B cell (primary cell): ENCODE results near the gene BRAF.

Experiments used
- EZH2 ChIP-seq: IDR thresholded peaks from 2 replicates; pipeline ENCODE4 v1.6.1; 2012; ENCODE audit warnings: borderline replicate concordance, low read depth, mild to moderate bottlenecking, moderate library complexity, low read length; ENCODE audit not compliant: insufficient read depth, poor library complexity, severe bottlenecking
- TF ChIP-seq, protein P1 (sequence below): fragments of 200-600 bp; IDR thresholded peaks from one replicate; pipeline ENCODE4 v1.8.0; 2022; ENCODE audit warnings: antibody characterized with exemption, mild to moderate bottlenecking

DNA sequence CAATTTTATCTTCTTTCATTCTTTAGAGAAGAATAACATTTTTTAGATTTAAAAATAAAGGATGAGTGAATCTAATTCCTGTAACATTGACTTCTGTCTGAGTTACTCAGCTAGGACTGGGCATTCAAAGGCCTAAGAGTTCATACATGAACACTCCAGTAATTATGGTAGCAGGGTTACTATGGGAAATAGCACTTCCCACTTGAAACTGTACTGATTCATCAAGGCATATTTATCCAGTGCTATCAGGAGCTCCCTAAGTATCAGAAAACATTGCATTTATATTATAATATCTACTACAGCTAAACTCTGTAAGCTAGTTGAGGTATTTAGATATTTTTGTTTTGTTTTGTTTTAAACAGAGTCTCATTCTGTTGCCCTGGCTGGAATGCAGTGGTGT, 186.4 kb downstream of the BRAF start:
- TF ChIP-seq, protein P1, sequence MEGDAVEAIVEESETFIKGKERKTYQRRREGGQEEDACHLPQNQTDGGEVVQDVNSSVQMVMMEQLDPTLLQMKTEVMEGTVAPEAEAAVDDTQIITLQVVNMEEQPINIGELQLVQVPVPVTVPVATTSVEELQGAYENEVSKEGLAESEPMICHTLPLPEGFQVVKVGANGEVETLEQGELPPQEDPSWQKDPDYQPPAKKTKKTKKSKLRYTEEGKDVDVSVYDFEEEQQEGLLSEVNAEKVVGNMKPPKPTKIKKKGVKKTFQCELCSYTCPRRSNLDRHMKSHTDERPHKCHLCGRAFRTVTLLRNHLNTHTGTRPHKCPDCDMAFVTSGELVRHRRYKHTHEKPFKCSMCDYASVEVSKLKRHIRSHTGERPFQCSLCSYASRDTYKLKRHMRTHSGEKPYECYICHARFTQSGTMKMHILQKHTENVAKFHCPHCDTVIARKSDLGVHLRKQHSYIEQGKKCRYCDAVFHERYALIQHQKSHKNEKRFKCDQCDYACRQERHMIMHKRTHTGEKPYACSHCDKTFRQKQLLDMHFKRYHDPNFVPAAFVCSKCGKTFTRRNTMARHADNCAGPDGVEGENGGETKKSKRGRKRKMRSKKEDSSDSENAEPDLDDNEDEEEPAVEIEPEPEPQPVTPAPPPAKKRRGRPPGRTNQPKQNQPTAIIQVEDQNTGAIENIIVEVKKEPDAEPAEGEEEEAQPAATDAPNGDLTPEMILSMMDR = no peak
- no peak for TF ChIP-seq EZH2
